Mammary epithelial cell (primary cell): ENCODE measurements around the gene GLE1.

ENCODE experiments used
- EZH2 ChIP-seq: IDR thresholded peaks from 2 replicates; pipeline ENCODE4 v1.6.1; 2012; ENCODE audit warnings: low read length, inconsistent platforms, borderline replicate concordance
- TF ChIP-seq, protein P1 (sequence below), 2 donors: IDR thresholded peaks in 1 of 2; conservative IDR thresholded peaks in 1 of 2; 2 replicates each; pipeline ENCODE4 v1.5.1; 2011 to 2012; ENCODE audit warnings: inconsistent platforms in 2 of 2, low read length in 2 of 2, mild to moderate bottlenecking in 2 of 2, control low read depth in 1 of 2, low read depth in 1 of 2; ENCODE audit not compliant: insufficient read depth in 1 of 2; ENCODE audit errors: extremely low read depth in 1 of 2

GRCh38 chr9:128521956-128522355 lies 17.4 kb downstream of the GLE1 start:
- TF ChIP-seq, protein P1, sequence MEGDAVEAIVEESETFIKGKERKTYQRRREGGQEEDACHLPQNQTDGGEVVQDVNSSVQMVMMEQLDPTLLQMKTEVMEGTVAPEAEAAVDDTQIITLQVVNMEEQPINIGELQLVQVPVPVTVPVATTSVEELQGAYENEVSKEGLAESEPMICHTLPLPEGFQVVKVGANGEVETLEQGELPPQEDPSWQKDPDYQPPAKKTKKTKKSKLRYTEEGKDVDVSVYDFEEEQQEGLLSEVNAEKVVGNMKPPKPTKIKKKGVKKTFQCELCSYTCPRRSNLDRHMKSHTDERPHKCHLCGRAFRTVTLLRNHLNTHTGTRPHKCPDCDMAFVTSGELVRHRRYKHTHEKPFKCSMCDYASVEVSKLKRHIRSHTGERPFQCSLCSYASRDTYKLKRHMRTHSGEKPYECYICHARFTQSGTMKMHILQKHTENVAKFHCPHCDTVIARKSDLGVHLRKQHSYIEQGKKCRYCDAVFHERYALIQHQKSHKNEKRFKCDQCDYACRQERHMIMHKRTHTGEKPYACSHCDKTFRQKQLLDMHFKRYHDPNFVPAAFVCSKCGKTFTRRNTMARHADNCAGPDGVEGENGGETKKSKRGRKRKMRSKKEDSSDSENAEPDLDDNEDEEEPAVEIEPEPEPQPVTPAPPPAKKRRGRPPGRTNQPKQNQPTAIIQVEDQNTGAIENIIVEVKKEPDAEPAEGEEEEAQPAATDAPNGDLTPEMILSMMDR (conservative IDR thresholded peaks at IDR 0.05 in 1 of 2, IDR thresholded peaks at IDR 0.05 in 1 of 2; ENCODE audit: extremely low read depth in 1 of 2, insufficient read depth in 1 of 2, low read depth in 1 of 2, low read length in 2 of 2), result no peak
- TF ChIP-seq EZH2, result no peak
